ENCODE data around the gene HLTF.

- TF ChIP-seq TAF1 (IDR thresholded peaks at IDR 0.05; ENCODE audit: borderline replicate concordance, low read depth, low read length) (no peak), POLR2AphosphoS5 (IDR thresholded peaks at IDR 0.05; ENCODE audit: low read depth, low read length) (no peak), POLR2A (IDR thresholded peaks at IDR 0.05; ENCODE audit: low read depth, low read length) (no peak)
Observed at GRCh38 chr3:148998715-148999423, 87.5 kb downstream of the HLTF start.

Data from GM12892 (cell line).